Activated CD4-positive, alpha-beta memory T cell treated with anti-CD3 and anti-CD28 coated beads for 36 hours (primary cell): ENCODE data around the gene KAZALD1. TPM values are rescaled to one million over a fixed set of nuclear protein-coding genes. Genes with fewer than 3 reads are reported as not detected.

Experiments
- CTCF ChIA-PET: fragments of 350-600 bp; sonication (Branson Sonifier 250); formaldehyde crosslinking; loops from one replicate; lab custom pipeline; 2021; ENCODE audit warnings: antibody characterized with exemption, inconsistent platforms; lab: Charles Lee
- POLR2A ChIA-PET: fragments of 350-600 bp; sonication (Branson Sonifier 250); formaldehyde crosslinking; loops from one replicate; lab custom pipeline; 2021; ENCODE audit warnings: antibody characterized with exemption; lab: Charles Lee
- DNase-seq: peaks from one replicate; pipeline ENCODE4 v3.0.0-alpha.2; 2020
- H3K27ac Mint-ChIP-seq: one replicate; pipeline ENCODE4 v1.8.0; 2021; ENCODE audit warnings: mixed read lengths
- H3K27me3 Mint-ChIP-seq: one replicate; pipeline ENCODE4 v1.8.0; 2021; ENCODE audit warnings: mixed read lengths
- H3K36me3 Mint-ChIP-seq: one replicate; pipeline ENCODE4 v1.8.0; 2021; ENCODE audit warnings: mixed read lengths
- H3K4me1 Mint-ChIP-seq: one replicate; pipeline ENCODE4 v1.8.0; 2021; ENCODE audit warnings: low read depth, mixed read lengths
- H3K4me3 Mint-ChIP-seq: one replicate; pipeline ENCODE4 v1.8.0; 2021; ENCODE audit warnings: mild to moderate bottlenecking, mixed read lengths
- H3K9me3 Mint-ChIP-seq: one replicate; pipeline ENCODE4 v1.8.0; 2021; ENCODE audit warnings: mixed read lengths
- intact Hi-C: fragments of 100-400 bp; cut with micrococcal nuclease; formaldehyde crosslinking; loops from one replicate; pipeline ENCODE4 v1.15.1; 2023
- total RNA-seq, 2 experiments: library from RNA; stranded (reverse); gene quantifications; one replicate each; pipeline ENCODE4 v1.2.3, GENCODE V29; 2021

Gene KAZALD1
- total RNA-seq, 2 experiments from 2014 or later, result 0.58 to 1.3 TPM

GRCh38 chr10:101099901-101100300 is 38.1 kb downstream of the KAZALD1 start:
- intact Hi-C loops, result no loop called here
- peaks cover 28% of the 10 kb centered on the region for H3K27me3 Mint-ChIP-seq
- POLR2A ChIA-PET, result no interaction called here

DNA sequence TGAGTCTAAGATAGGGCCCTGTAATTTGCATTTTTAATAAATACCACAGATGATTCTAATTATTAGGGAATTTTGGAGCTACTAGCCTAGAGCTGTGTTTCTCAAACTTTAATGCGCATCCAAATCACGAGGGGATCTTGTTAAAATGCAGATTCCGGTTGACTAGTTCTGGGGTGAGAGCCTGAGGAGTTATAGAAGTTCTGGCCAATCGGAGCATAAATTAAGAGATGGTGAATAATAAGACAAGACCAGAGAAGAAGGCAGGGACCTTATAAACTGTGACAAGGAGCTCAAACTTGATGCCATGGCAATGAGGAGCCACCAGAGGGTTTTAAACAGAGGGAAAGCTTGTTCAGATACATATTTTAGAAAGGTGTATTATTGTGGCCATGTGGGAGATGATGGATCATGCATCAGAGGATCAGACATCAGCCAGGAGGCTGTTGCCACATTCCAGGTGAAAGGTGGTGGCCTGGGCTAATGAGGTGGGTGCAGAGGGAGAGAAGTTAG is 39.6 kb downstream of the KAZALD1 start:
- POLR2A ChIA-PET, result no interaction called here
- peaks cover 25% of the 10 kb centered on the region for H3K27me3 Mint-ChIP-seq

More at GRCh38 chr10:101099901-101100300, 38.1 kb downstream of the KAZALD1 start:
- no peaks in the 10 kb centered on the region for H3K9me3 Mint-ChIP-seq
- H3K36me3 Mint-ChIP-seq, result no peaks in the 10 kb centered on the region
- no peak for DNase-seq
- no peak overlapping the region for H3K4me3 Mint-ChIP-seq
- H3K4me1 Mint-ChIP-seq, result no peaks in the 10 kb centered on the region
- no peak overlapping the region for H3K27ac Mint-ChIP-seq
- CTCF ChIA-PET, result interaction anchor here (16.7 kb wide), 1 partner anchor 43 kb away, joined by 668 read pairs; no protein-coding TSS in a partner anchor

GRCh38 chr10:101103430-101103829 is 41.6 kb downstream of the KAZALD1 start:
- no peaks in the 10 kb centered on the region for H3K9me3 Mint-ChIP-seq
- no peaks in the 10 kb centered on the region for H3K4me1 Mint-ChIP-seq
- H3K4me3 Mint-ChIP-seq, result no peak overlapping the region
- CTCF ChIA-PET, result interaction anchor here (0.7 to 16.7 kb wide), 3 partner anchors 14 to 54 kb away, joined by 3 to 668 read pairs (median 6); no protein-coding TSS in a partner anchor
- peaks cover 24% of the 10 kb centered on the region for H3K27me3 Mint-ChIP-seq
- POLR2A ChIA-PET, result no interaction called here
- H3K36me3 Mint-ChIP-seq, result no peaks in the 10 kb centered on the region
- H3K27ac Mint-ChIP-seq, result no peak overlapping the region
- no peak for DNase-seq
- intact Hi-C loops, result no loop called here

More for the DNA sequence above, 39.6 kb downstream of the KAZALD1 start:
- intact Hi-C loops, result no loop called here
- no peaks in the 10 kb centered on the region for H3K36me3 Mint-ChIP-seq
- H3K4me3 Mint-ChIP-seq, result no peak overlapping the region
- CTCF ChIA-PET, result interaction anchor here (0.6 to 16.7 kb wide), 6 partner anchors 14 to 1774 kb away, joined by 3 to 668 read pairs (median 4); no protein-coding TSS in a partner anchor
- DNase-seq, result no peak
- H3K27ac Mint-ChIP-seq, result no peak overlapping the region
- H3K4me1 Mint-ChIP-seq, result no peaks in the 10 kb centered on the region
- H3K9me3 Mint-ChIP-seq, result no peaks in the 10 kb centered on the region

DNA sequence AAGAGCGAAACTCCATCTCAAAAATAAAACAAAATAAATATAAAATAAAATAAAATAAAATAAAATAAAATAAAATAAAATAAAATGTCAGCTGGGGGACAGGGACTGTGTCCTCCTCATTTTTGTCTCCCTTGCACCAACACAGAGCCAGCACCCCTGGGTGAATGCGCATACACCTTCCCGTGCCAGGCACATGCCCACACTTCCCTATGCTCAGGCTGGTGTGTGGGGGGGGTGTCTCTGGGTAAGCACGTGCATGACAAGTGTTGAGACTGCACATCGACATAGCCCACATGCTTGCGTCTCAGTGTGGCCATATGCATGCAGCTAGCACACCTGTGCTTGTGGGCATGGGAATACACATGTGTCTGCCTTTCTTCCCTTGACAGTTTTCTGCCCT is 44.6 kb downstream of the KAZALD1 start:
- POLR2A ChIA-PET, result no interaction called here
- intact Hi-C loops, result no loop called here
- CTCF ChIA-PET, result interaction anchor here (1.1 to 4.5 kb wide), 3 partner anchors 9 to 36 kb away, joined by 3 to 22 read pairs (median 10); no protein-coding TSS in a partner anchor

DNA sequence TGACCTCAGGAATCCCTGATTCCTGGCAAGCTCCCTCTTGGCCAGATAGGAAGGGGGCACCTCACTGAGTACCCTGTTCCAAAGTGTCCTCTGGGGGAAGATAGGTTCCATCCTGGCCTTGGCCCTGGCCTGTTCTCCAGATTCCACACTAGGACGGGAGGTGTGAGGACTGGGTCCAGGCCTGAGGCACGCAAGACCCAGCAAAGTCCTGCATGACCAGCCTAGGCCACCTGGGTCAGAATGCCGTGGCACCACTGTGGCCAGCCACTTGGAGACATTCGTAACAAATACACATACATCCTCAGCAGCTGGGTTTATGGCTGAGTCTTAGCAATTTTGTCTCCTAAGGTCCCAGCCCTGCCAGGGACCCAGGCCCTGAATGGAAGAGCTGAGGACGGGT is 46.0 kb downstream of the KAZALD1 start:
- H3K4me1 Mint-ChIP-seq, result no peaks in the 10 kb centered on the region
- DNase-seq, result no peak
- H3K27me3 Mint-ChIP-seq, result peaks cover 16% of the 10 kb centered on the region
- no peaks in the 10 kb centered on the region for H3K9me3 Mint-ChIP-seq
- intact Hi-C loops, result no loop called here
- ChIA-PET POLR2A (no interaction called here), CTCF (interaction anchor here (2.1 to 4.5 kb wide), 2 partner anchors 12 to 34 kb away, joined by 10 to 22 read pairs; no protein-coding TSS in a partner anchor)
- no peak overlapping the region for H3K27ac Mint-ChIP-seq
- no peak overlapping the region for H3K4me3 Mint-ChIP-seq
- no peaks in the 10 kb centered on the region for H3K36me3 Mint-ChIP-seq

More for the DNA sequence above, 44.6 kb downstream of the KAZALD1 start:
- H3K36me3 Mint-ChIP-seq, result no peaks in the 10 kb centered on the region
- H3K27me3 Mint-ChIP-seq, result peaks cover 14% of the 10 kb centered on the region
- DNase-seq, result no peak
- no peaks in the 10 kb centered on the region for H3K4me1 Mint-ChIP-seq
- H3K9me3 Mint-ChIP-seq, result no peaks in the 10 kb centered on the region
- no peak overlapping the region for H3K4me3 Mint-ChIP-seq
- no peak overlapping the region for H3K27ac Mint-ChIP-seq

GRCh38 chr10:101110856-101111523 is 49.2 kb downstream of the KAZALD1 start:
- Mint-ChIP-seq H3K9me3 (no peaks in the 10 kb centered on the region), H3K36me3 (no peaks in the 10 kb centered on the region), H3K27ac (no peak overlapping the region), H3K27me3 (peaks cover 27% of the 10 kb centered on the region), H3K4me1 (no peaks in the 10 kb centered on the region), H3K4me3 (no peak overlapping the region)
- POLR2A ChIA-PET, result no interaction called here
- CTCF ChIA-PET, result interaction anchor here (0.7 to 1.1 kb wide), 2 partner anchors 15 to 16 kb away, joined by 4 to 5 read pairs; no protein-coding TSS in a partner anchor
- DNase-seq, result no peak
- intact Hi-C loops, result no loop called here

DNA sequence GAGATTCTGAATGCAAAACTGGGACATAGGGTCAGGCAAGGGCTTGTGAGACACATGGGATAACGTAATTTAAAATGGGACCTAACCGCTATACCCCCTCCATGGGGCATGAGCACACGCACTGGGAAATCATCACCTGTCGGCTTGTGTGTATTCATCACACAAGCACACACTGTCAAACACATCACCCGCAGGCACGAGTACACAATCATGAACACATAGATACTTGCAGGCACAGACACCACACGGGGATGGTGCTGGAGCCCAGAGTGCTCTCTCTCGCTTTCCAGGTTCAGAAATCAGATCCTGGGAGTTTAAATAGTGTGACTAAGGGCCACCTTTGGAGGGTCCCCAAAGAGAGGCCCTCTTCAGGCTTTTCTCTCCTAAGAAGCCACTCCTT is 49.8 kb downstream of the KAZALD1 start:
- Mint-ChIP-seq H3K27me3 (peaks cover 28% of the 10 kb centered on the region), H3K36me3 (no peaks in the 10 kb centered on the region)
- CTCF ChIA-PET, result interaction anchor here (0.7 kb wide), 1 partner anchor 16 kb away, joined by 5 read pairs; no protein-coding TSS in a partner anchor

GRCh38 chr10:101112799-101113594 is 51.2 kb downstream of the KAZALD1 start:
- Mint-ChIP-seq H3K27me3 (peaks cover 27% of the 10 kb centered on the region), H3K27ac (no peak overlapping the region), H3K9me3 (no peaks in the 10 kb centered on the region), H3K36me3 (no peaks in the 10 kb centered on the region), H3K4me3 (no peak overlapping the region), H3K4me1 (no peaks in the 10 kb centered on the region)
- ChIA-PET CTCF (interaction anchor here (0.6 to 1.3 kb wide), 2 partner anchors 17 to 29 kb away, joined by 3 to 4 read pairs; no protein-coding TSS in a partner anchor), POLR2A (no interaction called here)
- DNase-seq, result no peak
- intact Hi-C loops, result no loop called here

More for the DNA sequence above, 49.8 kb downstream of the KAZALD1 start:
- DNase-seq, result no peak
- intact Hi-C loops, result no loop called here
- Mint-ChIP-seq H3K4me3 (no peak overlapping the region), H3K4me1 (no peaks in the 10 kb centered on the region), H3K9me3 (no peaks in the 10 kb centered on the region), H3K27ac (no peak overlapping the region)
- POLR2A ChIA-PET, result no interaction called here

DNA sequence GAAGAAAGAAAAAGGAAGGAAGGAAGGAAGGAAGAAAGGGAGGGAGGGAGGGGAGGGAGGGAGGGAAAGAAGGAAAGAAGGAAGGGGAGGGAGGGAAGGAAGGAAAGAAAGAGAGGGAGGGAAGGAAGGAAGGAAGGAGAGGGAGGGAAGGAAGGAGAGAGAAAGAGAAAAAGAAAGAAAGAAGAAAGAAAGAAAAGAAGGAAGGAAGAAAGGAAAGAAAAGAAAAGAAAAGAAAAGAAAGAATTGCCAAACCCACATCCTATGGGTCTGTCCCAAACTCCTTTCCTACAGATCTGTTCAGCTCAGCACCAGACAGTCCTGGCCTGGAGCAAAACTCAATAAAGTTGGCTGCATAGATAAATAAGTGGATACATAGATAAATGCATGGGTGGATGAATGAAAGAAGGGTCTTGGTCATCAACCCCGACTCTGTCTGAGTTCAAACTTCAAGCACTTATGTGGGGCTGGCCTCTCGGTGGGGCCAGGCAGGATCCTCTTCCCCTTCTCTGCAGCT is 52.2 kb downstream of the KAZALD1 start:
- ChIA-PET CTCF (no interaction called here), POLR2A (no interaction called here)
- no peak for DNase-seq
- no peak overlapping the region for H3K27ac Mint-ChIP-seq
- no peaks in the 10 kb centered on the region for H3K36me3 Mint-ChIP-seq
- intact Hi-C loops, result no loop called here
- H3K27me3 Mint-ChIP-seq, result peaks cover 31% of the 10 kb centered on the region
- no peaks in the 10 kb centered on the region for H3K4me1 Mint-ChIP-seq
- H3K4me3 Mint-ChIP-seq, result no peak overlapping the region
- no peaks in the 10 kb centered on the region for H3K9me3 Mint-ChIP-seq

DNA sequence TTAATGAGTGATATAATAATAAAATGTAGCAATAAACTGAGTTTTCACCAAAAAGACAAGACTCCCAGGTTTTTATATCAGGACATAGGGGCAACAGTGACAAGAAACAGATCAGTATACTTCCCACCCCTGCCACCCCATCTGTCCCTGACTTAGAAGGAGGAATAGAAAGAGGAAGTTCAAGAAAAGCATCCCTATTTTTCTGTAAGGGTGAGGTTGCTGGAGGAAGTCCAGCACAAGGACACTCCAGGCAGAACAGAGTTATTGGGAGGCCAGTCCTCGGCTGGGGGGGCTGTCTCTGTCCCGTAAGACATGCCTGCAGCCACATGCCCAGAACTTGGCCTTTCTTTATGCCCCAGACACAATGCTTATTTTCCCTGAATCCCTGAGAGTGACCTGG is 52.9 kb downstream of the KAZALD1 start:
- Mint-ChIP-seq H3K36me3 (no peaks in the 10 kb centered on the region), H3K27ac (no peak overlapping the region), H3K9me3 (no peaks in the 10 kb centered on the region), H3K27me3 (peaks cover 33% of the 10 kb centered on the region), H3K4me1 (no peaks in the 10 kb centered on the region), H3K4me3 (no peak overlapping the region)
- DNase-seq, result no peak
- intact Hi-C loops, result no loop called here
- POLR2A ChIA-PET, result no interaction called here
- CTCF ChIA-PET, result no interaction called here
